RKO (cell line): Measurements from ENCODE around the gene ATAD3B.
"Not testable (repeated sequence)": the region's sequence is repeated elsewhere in the genome, so short reads cannot be mapped to it uniquely, and the experiment has no call there.

Experiments used
- DNase-seq: peaks from one replicate; pipeline ENCODE4 v3.0.0-alpha.2; 2016; ENCODE audit warnings: low spot score

ATAD3B gene

DNA sequence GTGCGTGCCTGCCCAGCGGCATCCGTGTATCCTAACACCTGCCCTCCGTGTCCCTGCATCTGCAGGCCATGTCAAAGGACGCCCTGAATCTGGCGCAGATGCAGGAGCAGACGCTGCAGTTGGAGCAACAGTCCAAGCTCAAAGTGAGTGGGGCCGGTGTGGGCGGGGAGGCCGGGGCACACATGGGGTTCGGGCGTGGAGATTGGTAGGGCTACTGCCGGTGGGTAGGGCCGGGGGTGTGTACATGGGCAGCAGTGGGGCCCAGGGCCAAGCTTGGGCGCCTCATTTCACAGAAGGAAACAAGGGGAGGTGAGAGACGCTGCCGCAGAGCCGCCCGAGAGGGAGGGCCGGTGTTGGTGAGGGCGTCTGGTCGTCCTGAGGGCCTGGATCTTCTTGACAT, 20.9 kb upstream of the ATAD3B start:
- not testable (repeated sequence) for DNase-seq

DNA sequence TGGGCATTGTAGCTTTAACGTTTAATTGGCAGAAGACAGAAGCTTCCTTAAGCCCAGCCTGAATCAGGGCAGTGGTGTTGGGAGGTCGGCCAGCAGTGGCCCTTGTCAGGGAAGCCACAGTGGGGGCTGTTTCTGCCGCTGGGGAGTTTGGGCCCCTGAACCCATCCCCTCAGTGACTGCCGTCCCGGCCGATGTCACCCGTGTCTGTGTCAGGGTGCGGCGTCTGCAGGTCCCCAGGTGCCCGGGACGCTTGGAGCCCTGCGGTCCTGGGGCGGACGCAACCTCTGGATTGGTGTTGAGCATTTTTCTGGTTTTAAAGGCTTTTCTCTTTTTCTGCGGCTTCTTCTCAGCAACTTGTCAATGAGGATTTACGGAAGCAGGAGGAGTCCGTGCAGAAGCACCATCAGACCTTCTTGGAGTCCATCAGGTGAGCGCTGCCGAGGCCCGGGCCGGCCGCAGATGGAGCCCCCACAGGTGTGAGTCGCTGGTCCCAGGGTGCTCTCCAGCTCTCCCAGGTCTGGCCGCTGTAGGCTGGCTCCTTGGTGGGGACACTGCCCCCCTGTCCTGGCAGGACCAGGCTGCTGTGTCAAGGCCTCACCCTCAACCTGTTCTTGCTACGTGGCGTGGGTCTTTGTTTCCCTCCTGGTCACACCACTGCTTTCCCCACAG, 19.7 kb upstream of the ATAD3B start:
- no peak for DNase-seq

DNA sequence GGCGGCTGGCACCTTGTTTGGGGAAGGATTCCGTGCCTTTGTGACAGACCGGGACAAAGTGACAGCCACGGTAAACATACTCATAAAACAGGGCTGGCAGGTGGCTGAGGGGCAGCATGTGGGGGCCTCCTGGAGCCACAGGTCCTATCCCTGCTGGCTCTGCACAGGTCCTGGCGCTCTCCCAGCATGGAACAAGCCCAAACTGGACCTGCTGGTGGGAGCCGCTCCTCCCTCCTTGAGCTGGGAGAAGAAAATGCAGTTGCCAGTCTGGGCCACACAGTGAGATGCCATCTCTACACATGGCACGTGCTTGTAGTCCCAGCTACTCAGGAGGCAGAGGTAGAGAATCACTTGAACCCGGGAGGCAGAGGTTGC, 19.2 kb upstream of the ATAD3B start:
- DNase-seq = not testable (repeated sequence)

DNA sequence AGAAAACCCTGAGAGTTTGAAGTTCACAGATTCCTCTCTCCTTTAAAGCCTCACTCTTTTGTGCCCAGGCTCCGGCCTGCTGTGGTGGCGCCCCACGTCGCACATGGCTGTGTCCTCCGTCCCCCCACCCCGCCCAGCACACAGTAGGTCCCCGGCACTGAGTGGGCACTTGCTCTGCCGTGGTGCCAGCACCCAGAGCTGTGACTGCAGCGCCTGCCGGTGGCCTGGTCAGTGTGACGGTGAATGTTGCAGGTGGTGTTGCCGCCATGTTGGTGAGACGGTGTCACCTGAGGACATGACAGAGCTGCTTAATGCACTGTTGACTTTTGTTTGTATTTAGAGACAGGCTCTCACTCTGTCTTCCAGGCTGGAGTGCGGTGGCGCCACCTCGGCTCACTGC, 18.7 kb upstream of the ATAD3B start:
- DNase-seq = no peak

DNA sequence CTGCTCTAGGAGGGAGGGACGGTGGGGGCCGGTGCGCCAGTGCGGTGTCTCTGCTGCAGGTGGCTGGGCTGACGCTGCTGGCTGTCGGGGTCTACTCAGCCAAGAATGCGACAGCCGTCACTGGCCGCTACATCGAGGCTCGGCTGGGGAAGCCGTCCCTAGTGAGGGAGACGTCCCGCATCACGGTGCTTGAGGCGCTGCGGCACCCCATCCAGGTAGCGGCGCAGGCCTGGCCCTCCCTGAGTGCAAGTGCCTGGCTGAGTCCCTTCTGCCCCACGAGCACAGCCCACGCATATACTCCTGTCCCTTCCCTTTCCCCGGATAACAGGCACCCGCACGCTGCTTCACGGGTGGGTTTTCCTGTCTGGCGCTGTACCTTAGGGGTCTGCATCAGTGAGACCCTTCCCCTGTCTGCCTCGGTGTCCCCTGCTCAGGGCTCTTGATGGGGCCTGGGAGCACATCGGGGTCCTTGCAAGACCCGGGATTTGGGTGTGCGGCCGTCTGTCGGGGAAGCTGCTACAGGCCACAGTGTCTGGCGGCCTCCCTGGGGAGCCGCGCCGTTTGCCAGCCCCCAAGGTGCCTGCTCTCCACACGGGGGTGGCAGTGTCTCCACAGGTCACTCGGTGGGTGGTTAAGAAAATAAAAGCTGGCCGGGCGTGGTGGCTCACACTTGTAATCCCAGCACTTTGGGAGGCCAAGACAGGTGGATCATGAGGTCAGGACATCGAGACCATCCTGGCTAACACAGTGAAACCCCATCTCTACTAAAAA, 17.1 kb upstream of the ATAD3B start:
- not testable (repeated sequence) for DNase-seq

DNA sequence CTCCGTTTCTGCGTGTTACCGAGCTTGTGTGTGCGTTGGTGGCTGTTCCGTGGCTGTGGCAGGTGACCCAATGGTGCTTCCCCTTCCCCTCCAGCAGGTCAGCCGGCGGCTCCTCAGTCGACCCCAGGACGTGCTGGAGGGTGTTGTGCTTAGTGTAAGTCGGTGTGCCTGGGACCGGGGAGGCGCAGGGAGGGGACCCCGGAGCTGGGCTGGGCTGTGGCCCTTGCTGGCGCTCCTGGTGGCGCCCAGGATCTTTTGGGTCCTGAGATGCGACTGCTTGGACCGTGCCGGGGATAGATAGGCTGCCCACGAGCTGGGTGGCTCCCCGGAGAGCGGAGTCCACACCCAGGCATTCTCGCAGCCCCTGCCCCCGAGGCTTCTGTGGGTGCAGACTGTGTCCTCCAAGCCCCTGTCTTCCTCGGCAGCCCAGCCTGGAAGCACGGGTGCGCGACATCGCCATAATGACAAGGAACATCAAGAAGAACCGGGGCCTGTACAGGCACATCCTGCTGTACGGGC, 16.1 kb upstream of the ATAD3B start:
- no peak for DNase-seq

DNA sequence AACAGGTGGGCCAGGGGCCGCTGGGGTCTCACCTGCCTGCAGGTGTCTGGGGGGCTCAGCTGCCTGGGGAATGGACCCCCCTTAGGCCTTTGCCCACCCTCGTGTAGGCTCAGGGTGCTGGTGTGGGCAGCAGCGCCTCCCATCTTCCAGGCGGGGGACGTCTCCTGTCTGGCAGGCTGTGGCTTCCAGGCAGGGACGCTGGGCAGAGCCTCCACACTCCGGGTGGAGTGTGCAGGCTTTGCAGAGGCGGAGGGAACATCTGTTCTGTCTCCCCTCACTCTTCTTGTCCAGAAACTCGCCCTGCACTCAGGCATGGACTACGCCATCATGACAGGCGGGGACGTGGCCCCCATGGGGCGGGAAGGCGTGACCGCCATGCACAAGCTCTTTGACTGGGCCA, 15.6 kb upstream of the ATAD3B start:
- DNase-seq = not testable (repeated sequence)

DNA sequence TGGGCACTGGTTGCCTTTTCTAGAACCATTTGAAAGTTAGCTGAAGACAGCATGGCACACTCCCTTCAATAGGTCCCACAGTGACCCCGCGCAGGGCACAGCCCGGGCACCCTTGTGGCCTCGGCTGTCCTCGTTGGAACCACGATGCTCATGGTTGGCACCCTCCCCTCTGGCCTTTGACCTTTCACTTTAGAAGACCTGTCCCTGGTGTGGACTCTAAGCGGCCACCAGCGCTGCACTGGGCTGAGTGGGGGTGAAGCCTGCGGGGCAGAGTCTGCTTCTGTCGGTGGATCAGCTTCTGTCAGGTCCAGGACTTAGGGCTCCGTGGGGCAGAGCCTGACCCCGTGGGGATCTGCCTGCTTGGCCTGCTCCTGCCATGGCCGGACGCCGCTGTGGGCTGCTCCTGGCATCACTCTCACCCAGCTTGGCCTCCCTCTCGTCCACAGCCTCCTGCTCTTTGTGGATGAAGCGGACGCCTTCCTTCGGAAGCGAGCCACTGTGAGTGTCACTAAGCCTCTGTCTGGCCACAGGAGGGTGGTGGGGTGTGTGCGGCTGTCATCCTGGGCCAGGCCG, 14.8 kb upstream of the ATAD3B start:
- not testable (repeated sequence) for DNase-seq

DNA sequence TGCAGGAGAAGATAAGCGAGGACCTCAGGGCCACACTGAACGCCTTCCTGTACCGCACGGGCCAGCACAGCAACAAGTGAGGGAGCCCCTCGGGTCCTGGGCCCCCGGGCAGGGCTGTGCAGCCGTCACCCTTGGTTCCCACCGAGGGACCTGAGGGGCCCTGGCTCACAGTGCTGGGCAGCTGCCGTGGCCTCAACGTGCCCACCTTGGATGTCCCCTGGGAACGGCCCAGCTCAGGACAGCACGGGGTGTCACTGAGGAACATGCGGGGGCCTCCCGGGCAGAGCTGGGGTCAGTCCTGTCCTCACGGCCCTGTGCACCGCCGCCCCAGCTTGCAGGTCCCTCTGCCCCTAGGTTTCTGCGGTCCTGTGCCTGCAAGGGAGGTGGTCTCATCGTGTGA, 12.4 kb upstream of the ATAD3B start:
- DNase-seq = not testable (repeated sequence)

DNA sequence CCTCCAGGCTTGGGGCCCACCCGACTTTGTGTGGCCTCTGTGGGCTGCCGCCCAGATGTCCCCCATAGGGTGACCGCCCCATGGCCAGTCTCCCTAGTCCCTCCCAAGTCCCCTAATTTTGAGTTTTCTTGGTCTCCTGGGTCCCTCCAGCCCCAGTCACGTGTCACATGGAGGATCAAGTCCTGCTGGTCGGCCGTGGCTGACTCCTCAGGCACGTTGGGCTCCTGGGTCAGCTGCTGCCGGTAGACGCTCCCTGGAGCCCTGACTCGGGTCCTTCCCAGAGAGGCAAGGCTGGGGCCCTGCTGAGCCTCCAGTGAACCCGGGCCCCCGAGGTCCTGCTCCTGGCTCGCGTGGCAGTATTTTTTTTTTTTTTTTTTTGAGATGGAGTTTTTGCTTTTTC, 11.9 kb upstream of the ATAD3B start:
- DNase-seq = not testable (repeated sequence)

DNA sequence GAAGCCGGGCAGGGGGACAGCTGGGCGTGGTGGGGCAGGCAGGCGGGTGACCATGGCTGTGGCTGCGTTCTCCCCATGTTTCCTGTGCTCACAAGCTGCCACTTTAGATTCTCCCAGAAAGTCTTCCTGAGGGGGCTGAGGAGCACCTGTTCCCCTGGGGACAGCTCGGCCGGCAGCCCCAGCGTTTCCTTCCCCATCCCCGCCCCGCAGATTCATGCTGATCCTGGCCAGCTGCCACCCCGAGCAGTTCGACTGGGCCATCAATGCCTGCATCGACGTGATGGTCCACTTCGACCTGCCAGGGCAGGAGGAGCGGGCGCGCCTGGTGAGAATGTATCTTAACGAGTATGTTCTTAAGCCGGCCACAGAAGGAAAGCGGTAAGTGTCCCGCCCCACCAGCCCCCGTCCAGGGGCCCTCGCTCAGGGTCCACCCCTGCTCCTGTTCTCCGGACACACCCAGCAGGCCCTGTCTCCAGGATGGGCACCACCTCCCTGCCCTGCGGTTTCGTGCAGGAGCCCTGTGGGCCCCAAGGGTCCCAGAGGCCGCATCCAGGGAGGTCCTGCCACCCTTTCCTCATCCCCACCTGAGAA, 10.9 kb upstream of the ATAD3B start:
- DNase-seq = no peak

DNA sequence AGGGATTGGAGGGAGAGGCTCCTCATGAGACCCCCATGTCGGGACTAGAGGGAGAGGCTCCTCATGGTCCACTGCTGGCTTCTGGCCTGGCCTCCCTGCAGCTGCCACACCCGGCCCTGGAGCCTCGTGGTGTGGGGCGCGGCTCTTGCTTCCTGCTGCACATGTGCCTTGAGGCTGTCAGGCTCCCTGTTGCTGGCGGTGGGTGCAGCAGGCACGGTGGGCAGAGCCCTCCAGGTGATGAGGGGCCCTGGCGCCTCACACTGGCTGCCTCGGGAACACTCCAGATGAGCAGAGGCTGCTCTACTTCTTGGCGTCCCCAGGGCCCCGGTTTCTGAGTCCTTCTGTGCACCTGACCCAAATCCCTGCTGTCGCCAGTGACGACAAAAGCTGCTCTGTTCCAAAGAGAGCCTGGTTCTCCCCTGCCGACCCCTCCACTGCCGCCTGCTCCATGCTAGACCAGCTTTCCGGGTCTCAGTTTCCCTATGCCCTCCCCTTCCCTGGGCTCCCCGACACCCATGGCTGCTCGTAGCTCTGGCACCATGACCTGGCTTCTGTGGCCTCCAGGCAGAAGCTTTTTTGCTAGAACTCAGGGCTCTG, 9.7 kb upstream of the ATAD3B start:
- DNase-seq = no peak

DNA sequence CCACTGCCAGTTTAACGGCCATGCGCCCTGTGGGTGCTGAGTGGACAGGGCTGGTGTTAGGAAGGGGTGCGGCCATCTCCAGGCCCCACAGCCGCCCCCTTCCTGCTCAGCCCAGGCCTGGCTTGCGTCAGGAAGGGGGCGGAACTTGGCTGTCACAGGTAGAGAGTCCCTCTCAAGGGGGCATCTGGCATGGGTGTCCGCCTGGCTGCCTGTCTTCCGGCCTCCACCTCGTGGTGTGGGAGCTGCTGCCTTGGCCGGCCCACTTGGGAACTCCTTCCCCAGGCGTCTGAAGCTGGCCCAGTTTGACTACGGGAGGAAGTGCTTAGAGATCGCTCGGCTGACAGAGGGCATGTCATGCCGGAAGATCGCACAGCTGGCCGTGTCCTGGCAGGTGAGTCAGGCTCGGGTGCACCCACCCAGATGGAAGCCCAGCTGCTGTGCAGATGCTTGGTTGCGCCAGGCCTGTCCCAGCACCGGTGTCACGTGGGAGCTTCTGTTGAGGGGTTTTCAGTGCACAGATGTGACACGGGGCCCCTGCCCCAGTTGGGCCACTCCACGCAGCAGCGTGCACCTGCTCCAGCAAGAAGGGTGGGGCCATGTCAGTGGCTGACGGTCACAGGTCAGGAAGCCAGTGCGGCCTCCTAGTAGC, 9.1 kb upstream of the ATAD3B start:
- DNase-seq = peak; percentile 32

DNA sequence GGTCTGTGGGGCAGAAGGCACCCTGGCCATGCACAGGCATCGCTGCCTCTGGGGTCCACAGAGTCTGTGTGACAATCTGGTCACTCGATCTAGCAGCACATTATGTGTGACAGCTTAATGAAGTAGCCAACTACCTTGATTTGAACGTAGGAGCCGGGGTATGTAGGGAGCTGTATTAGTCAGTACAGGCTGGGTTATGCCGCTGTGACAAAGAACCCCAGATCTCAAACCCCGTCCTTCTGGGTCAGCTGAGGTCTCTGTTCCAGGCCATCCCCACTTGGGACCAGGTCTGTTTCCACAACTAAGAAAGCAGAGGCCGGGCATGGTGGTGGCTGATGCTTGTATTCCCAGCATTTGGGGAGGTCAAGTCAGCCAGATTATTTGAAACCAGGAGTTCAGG, 8.3 kb upstream of the ATAD3B start:
- no peak for DNase-seq

DNA sequence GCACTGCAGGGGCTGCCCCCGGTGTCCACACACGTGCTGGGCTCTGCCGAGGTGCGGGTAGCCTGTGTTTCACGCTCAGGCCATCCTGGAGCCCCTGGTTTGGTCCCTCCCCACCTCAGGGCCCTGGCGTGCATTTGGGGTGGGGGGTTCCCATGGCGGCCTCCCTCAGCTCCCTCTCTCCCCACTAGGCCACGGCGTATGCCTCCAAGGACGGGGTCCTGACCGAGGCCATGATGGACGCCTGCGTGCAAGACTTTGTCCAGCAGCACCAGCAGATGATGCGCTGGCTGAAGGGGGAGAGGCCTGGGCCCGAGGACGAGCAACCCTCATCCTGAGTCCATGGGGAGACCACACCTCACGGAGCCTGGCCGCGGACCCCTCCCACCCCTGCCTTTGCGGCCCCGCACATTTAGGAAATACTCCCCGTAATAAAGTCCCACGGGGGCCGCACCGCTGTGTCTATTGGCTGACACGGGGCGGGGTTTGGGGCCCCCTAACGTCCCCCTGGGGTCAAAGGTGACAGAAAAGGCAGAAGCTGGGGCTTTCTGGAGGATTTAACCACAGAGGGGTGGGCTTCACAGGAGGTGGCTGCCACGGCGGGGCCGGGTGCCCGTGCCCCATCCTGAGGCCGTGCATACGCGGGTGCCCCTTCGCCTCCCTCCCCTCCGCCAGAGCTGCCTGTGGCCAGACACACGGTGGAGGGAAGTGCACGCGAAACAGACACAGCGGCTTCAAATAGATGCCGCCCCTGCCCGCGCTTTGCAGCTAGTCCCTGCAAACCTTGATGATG, 3.2 kb upstream of the ATAD3B start:
- DNase-seq = not testable (repeated sequence)

DNA sequence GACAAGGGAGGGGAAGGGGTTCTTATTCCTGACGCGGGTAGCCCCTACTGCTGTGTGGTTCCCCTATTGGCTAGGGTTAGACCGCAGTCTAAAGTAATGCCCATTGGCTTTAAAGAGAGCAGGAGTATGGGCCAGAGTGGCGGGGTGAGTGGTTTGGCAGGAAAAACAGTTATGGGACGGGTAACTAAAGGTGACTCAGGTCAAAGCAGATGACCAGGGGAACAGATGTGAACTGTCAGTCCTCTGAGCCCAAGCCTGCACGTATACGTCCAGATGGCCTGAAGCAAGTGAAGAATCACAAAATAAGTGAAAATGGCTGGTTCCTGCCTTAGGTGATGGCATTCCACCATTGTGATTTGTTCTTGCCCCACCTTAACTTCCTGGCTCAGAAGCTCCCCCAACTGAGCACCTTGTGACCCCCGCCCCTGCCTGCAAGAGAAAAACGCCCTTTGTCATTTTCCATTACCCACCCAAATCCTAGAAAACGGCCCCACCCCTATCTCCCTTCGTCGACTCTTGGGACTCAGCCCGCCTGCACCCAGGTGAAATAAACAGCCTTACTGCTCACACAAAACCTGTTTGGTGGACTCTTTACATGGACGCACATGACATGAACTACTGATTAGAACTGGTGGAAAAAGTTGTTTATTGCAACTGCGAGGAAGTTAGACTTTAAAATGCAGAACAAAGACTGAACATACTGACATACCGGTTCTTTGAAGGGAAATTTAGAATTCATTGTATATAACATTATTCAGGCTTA, 758 bp upstream of the ATAD3B start:
- peak; percentile 52 for DNase-seq

DNA sequence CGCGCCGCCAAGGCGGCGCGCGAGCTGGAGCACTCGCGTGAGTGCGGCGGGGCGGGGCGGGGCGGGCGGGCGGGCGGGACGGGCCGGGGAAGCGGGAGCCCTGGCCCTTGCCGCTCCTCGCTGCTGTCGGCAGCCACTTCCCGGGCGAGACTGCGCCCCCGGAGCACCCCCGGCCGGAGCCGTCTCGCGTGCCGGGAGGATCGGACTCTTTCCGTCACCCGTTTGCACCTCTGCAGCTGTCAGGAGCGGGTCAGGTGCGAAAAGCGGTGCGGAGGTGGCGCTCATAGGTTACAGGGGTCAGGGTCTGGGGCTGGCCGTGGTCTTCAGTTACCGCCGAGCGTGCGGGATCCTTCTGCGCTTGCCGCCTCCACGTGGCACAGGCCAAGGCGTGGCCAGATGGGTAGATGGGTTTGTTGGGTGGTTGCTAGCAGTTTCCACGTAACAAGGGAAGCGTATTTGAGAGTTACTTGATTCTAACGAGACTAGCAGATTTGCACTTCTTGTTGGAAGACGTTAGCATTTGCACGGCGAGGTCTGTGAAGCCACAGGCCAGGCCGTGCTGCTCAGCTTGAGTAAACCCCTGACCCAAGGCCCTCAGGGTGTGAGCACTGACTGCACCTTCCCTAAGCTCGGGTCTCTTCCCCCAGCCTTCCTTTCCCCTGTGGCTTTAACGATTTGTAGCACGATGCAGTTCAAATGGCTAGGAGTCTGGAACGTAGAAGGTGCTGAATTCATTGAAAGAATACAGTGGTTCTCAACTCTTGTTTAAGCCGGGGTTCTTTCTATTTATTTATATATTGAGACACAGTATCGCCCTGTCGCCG, 700 bp downstream of the ATAD3B start:
- peak; percentile 8 for DNase-seq

DNA sequence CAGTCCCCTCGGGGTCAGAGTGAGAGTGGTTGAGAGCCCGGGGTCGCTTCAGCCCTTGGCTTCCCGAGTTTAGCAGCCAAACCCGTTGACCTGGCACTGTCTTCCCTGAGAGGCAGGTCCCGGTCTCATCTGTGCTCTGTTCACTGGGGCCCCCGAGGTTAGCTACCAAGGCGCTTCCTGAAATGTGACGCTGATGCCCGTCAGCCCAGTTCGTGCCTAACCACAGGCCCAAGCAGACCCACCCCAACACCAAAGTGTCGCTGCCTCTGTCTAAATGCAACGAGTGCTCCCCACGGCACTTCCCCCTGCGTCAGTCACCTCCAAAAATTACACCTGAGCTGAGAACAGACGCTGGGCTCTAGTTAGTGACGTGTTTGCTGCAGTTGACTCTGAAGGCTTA, 4.4 kb downstream of the ATAD3B start:
- DNase-seq = not testable (repeated sequence)

DNA sequence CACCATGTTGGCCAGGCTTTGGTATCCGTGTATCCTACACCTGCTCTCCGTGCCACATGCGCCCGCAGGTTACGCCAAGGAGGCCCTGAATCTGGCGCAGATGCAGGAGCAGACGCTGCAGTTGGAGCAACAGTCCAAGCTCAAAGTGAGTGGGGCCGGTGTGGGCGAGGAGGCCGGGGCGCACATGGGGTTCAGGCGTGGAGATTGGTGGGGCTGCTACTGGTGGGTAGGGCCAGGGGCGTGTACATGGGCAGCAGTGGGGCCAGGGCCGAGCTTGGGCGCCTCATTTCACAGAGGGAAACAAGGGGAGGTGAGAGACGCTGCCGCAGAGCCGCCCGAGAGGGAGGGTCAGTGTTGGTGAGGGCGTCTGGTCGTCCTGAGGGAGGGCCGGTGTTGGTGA, 5.6 kb downstream of the ATAD3B start:
- no peak for DNase-seq
